Measurements from ENCODE around the gene OR52W1.

Gene OR52W1

GRCh38 chr11:6217722-6218121 is 18.7 kb downstream of the OR52W1 start:
- Histone ChIP-seq H2AFZ (ENCODE audit: low read length) (no peak overlapping the region), H3K4me1 (ENCODE audit: insufficient read depth, low read length, severe bottlenecking) (no peaks in the 10 kb centered on the region), H3K9me3 (ENCODE audit: low read length) (no peaks in the 10 kb centered on the region), H3K4me2 (ENCODE audit: low read length) (no peak overlapping the region), H3K9ac (ENCODE audit: low read length) (no peak overlapping the region), H3K27ac (ENCODE audit: low read depth, low read length, poor library complexity, severe bottlenecking) (no peak overlapping the region), H3K4me3 (ENCODE audit: low read depth, low read length, poor library complexity, severe bottlenecking) (no peak overlapping the region), H3K27me3 (ENCODE audit: insufficient read depth, low read length) (no peaks in the 10 kb centered on the region), H3K9me2 (ENCODE audit: low read depth, low read length) (no peaks in the 10 kb centered on the region), H3K79me2 (ENCODE audit: insufficient read depth, low read length) (no peaks in the 10 kb centered on the region), H3F3A (ENCODE audit: insufficient read depth, low read length) (no peaks in the 10 kb centered on the region), H3K36me3 (ENCODE audit: insufficient read depth, low read length) (peaks cover 66% of the 10 kb centered on the region), H4K20me1 (ENCODE audit: insufficient read depth, low read length) (no peaks in the 10 kb centered on the region)
- no peak for TF ChIP-seq EZH2 (IDR thresholded peaks at IDR 0.05; ENCODE audit: borderline replicate concordance, low read length)
- TF ChIP-seq CTCF (IDR thresholded peaks at IDR 0.05; ENCODE audit: low read length), result no peak

- Histone ChIP-seq H3F3A (ENCODE audit: insufficient read depth, low read length) (no peaks in the 10 kb centered on the region), H4K20me1 (ENCODE audit: insufficient read depth, low read length) (no peaks in the 10 kb centered on the region), H3K4me1 (ENCODE audit: insufficient read depth, low read length, severe bottlenecking) (no peaks in the 10 kb centered on the region), H3K27me3 (ENCODE audit: insufficient read depth, low read length) (no peaks in the 10 kb centered on the region), H3K9me3 (ENCODE audit: low read length) (no peaks in the 10 kb centered on the region), H3K4me3 (ENCODE audit: low read depth, low read length, poor library complexity, severe bottlenecking) (no peak overlapping the region), H2AFZ (ENCODE audit: low read length) (no peak overlapping the region), H3K27ac (ENCODE audit: low read depth, low read length, poor library complexity, severe bottlenecking) (no peak overlapping the region), H3K9me2 (ENCODE audit: low read depth, low read length) (no peaks in the 10 kb centered on the region), H3K4me2 (ENCODE audit: low read length) (no peak overlapping the region), H3K79me2 (ENCODE audit: insufficient read depth, low read length) (no peaks in the 10 kb centered on the region), H3K36me3 (ENCODE audit: insufficient read depth, low read length) (peaks cover 73% of the 10 kb centered on the region), H3K9ac (ENCODE audit: low read length) (no peak overlapping the region)
- TF ChIP-seq EZH2 (IDR thresholded peaks at IDR 0.05; ENCODE audit: borderline replicate concordance, low read length), result no peak
- no peak for TF ChIP-seq CTCF (IDR thresholded peaks at IDR 0.05; ENCODE audit: low read length)
These were observed 20.3 kb downstream of the OR52W1 start for GRCh38 chr11:6219359-6219758.

- no peak for TF ChIP-seq EZH2 (IDR thresholded peaks at IDR 0.05; ENCODE audit: borderline replicate concordance, low read length)
- TF ChIP-seq CTCF (IDR thresholded peaks at IDR 0.05; ENCODE audit: low read length), result no peak
- no peaks in the 10 kb centered on the region for H3F3A ChIP-seq (ENCODE audit: insufficient read depth, low read length)
- H3K4me1 ChIP-seq (ENCODE audit: insufficient read depth, low read length, severe bottlenecking), result no peaks in the 10 kb centered on the region
- H3K9ac ChIP-seq (ENCODE audit: low read length), result no peak overlapping the region
- H3K27me3 ChIP-seq (ENCODE audit: insufficient read depth, low read length), result no peaks in the 10 kb centered on the region
- H3K27ac ChIP-seq (ENCODE audit: low read depth, low read length, poor library complexity, severe bottlenecking), result no peak overlapping the region
- no peaks in the 10 kb centered on the region for H4K20me1 ChIP-seq (ENCODE audit: insufficient read depth, low read length)
- no peaks in the 10 kb centered on the region for H3K79me2 ChIP-seq (ENCODE audit: insufficient read depth, low read length)
- H3K9me2 ChIP-seq (ENCODE audit: low read depth, low read length), result no peaks in the 10 kb centered on the region
- no peak overlapping the region for H3K4me2 ChIP-seq (ENCODE audit: low read length)
- H3K9me3 ChIP-seq (ENCODE audit: low read length), result no peaks in the 10 kb centered on the region
- H2AFZ ChIP-seq (ENCODE audit: low read length), result no peak overlapping the region
- no peak overlapping the region for H3K4me3 ChIP-seq (ENCODE audit: low read depth, low read length, poor library complexity, severe bottlenecking)
- peaks cover 41% of the 10 kb centered on the region for H3K36me3 ChIP-seq (ENCODE audit: insufficient read depth, low read length)
These were observed 24.8 kb downstream of the OR52W1 start for GRCh38 chr11:6223854-6224253.
